SW480 (cell line): ENCODE results near the gene HOXC6.
"Not testable (repeated sequence)": the region's sequence is repeated elsewhere in the genome, so short reads cannot be mapped to it uniquely, and the experiment has no call there.

ENCODE experiments used
- DNase-seq: peaks from one replicate; pipeline ENCODE4 v3.0.0-alpha.2; 2016; ENCODE audit warnings: low spot score

Gene HOXC6

GRCh38 chr12:54055552-54055951 is 27.3 kb downstream of the HOXC6 start:
- DNase-seq: no peak

GRCh38 chr12:54056110-54056509 is 27.9 kb downstream of the HOXC6 start:
- no peak for DNase-seq

GRCh38 chr12:54058128-54058768 is 30.0 kb downstream of the HOXC6 start:
- no peak for DNase-seq

GRCh38 chr12:54059668-54060067 is 31.4 kb downstream of the HOXC6 start:
- DNase-seq: no peak

GRCh38 chr12:54060174-54060974 is 32.1 kb downstream of the HOXC6 start:
- DNase-seq: no peak

GRCh38 chr12:54060975-54061778 is 32.9 kb downstream of the HOXC6 start:
- no peak for DNase-seq

GRCh38 chr12:54065677-54066076 is 37.4 kb downstream of the HOXC6 start:
- DNase-seq: no peak

- no peak for DNase-seq
Measured at GRCh38 chr12:54066408-54066807, 38.2 kb downstream of the HOXC6 start.

- DNase-seq: no peak
Measured at GRCh38 chr12:54068418-54069070, 40.3 kb downstream of the HOXC6 start.

- no peak for DNase-seq
Measured at GRCh38 chr12:54071942-54072341, 43.7 kb downstream of the HOXC6 start.

GRCh38 chr12:54074308-54074707 is 46.1 kb downstream of the HOXC6 start:
- no peak for DNase-seq

GRCh38 chr12:54075409-54075808 is 47.2 kb downstream of the HOXC6 start:
- DNase-seq: no peak

- DNase-seq: no peak
Measured at GRCh38 chr12:54075974-54076373, 47.7 kb downstream of the HOXC6 start.

GRCh38 chr12:54077843-54078242 is 49.6 kb downstream of the HOXC6 start:
- not testable (repeated sequence) for DNase-seq

GRCh38 chr12:54079115-54079514 is 50.9 kb downstream of the HOXC6 start:
- not testable (repeated sequence) for DNase-seq
